Measurements from ENCODE around the gene ZNF723. TPM values are rescaled to one million over a fixed set of nuclear protein-coding genes. Genes with fewer than 3 reads are reported as not detected.

ZNF723 gene
- total and polyA plus RNA-seq, 2 of the 13 experiments (the other 11 are each of a cell fraction or from before 2014, with no cell fraction given), result not detected

GRCh38 chr19:22806418-22806817, 25.7 kb upstream of the ZNF723 start:
- Histone ChIP-seq H3K79me2 (ENCODE audit: insufficient read depth, low read length) (no peaks in the 10 kb centered on the region), H3K4me2 (ENCODE audit: low read depth, low read length) (no peak overlapping the region), H3K9ac (ENCODE audit: insufficient read depth, low read depth, low read length) (no peak overlapping the region), H4K20me1 (ENCODE audit: insufficient read depth, low read length) (no peaks in the 10 kb centered on the region), H3K36me3 (replicated peaks in 1 of 2; ENCODE audit: control insufficient read depth in 1 of 2, insufficient read depth in 2 of 2, low read length in 2 of 2) (no peaks in the 10 kb centered on the region), H2AFZ (ENCODE audit: low read length) (no peak overlapping the region), H3K4me1 (ENCODE audit: insufficient read depth, low read length) (no peaks in the 10 kb centered on the region), H3K27ac (ENCODE audit: extremely low read length, insufficient read depth, low read length) (no peak overlapping the region), H3K9me3 (ENCODE audit: low read length) (peaks cover 86% of the 10 kb centered on the region), H3K27me3 (ENCODE audit: control insufficient read depth in 1 of 2, insufficient read depth in 2 of 2, low read length in 2 of 2) (no peaks in the 10 kb centered on the region), H3K4me3 (replicated peaks in 1 of 3; ENCODE audit: insufficient read depth in 1 of 3, low read depth in 2 of 3, low read length in 3 of 3) (no peak overlapping the region)
- TF ChIP-seq HNF4G (IDR thresholded peaks at IDR 0.05; ENCODE audit: borderline replicate concordance, low read depth, low read length), result no peak
- TF ChIP-seq HNF4G (CRISPR knock-in tag; IDR thresholded peaks at IDR 0.05; ENCODE audit: borderline replicate concordance, low read depth), result no peak
- TF ChIP-seq, protein P1, sequence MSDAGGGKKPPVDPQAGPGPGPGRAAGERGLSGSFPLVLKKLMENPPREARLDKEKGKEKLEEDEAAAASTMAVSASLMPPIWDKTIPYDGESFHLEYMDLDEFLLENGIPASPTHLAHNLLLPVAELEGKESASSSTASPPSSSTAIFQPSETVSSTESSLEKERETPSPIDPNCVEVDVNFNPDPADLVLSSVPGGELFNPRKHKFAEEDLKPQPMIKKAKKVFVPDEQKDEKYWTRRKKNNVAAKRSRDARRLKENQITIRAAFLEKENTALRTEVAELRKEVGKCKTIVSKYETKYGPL (CRISPR knock-in tag; IDR thresholded peaks at IDR 0.05), result no peak
- TF ChIP-seq RAD51 (IDR thresholded peaks at IDR 0.05; ENCODE audit: borderline replicate concordance), result no peak
- TF ChIP-seq TEAD2 (CRISPR knock-in tag; IDR thresholded peaks at IDR 0.05), result no peak
- TF ChIP-seq ZNF136 (CRISPR knock-in tag; IDR thresholded peaks at IDR 0.05; ENCODE audit: low read depth), result no peak
- TF ChIP-seq, protein P2, sequence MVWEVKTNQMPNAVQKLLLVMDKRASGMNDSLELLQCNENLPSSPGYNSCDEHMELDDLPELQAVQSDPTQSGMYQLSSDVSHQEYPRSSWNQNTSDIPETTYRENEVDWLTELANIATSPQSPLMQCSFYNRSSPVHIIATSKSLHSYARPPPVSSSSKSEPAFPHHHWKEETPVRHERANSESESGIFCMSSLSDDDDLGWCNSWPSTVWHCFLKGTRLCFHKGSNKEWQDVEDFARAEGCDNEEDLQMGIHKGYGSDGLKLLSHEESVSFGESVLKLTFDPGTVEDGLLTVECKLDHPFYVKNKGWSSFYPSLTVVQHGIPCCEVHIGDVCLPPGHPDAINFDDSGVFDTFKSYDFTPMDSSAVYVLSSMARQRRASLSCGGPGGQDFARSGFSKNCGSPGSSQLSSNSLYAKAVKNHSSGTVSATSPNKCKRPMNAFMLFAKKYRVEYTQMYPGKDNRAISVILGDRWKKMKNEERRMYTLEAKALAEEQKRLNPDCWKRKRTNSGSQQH (CRISPR knock-in tag; IDR thresholded peaks at IDR 0.05; ENCODE audit: low read depth), result no peak
- TF ChIP-seq KDM2A (CRISPR knock-in tag; IDR thresholded peaks at IDR 0.05; ENCODE audit: borderline replicate concordance, low read depth), result no peak
- BruUV-seq (replicated peaks), result no TSS peak
- no peak for DNase-seq (ENCODE audit: low spot score)
- intact Hi-C loops (cut with micrococcal nuclease; ENCODE audit: unreplicated experiment), result no loop called here
- 13% methylated on average over 5 of the region's 11 CpGs for WGBS (ENCODE audit: low lambda C conversion rate)
- no peak for ATAC-seq
- no peak for FAIRE-seq
- ChIA-PET POLR2A (no interaction called here), CTCF (ENCODE audit: low intra/inter-chr PET ratio, low total read pairs) (no interaction called here)
- in situ Hi-C loops (cut with HindIII; ENCODE audit: extremely low pct_ligation_motif_present, low pct_unique_long_range_greater_than_20kb), result no loop called here

All from HepG2 (cell line).